Ascending aorta (tissue), 2 donors: ENCODE measurements around the gene LY6G6F. TPM values are rescaled to one million over a fixed set of nuclear protein-coding genes. Genes with fewer than 3 reads are reported as not detected.

Experiments
- DNase-seq, 2 donors: peaks; one replicate each; pipeline ENCODE4 v3.0.0-alpha.2; 2019; ENCODE audit warnings: low spot score in 2 of 2
- H3K27ac ChIP-seq, 2 donors: fragments of 200-600 bp; sonication (generic); one replicate each; pipeline ENCODE4 v1.5.1; 2016 to 2017; ENCODE audit warnings: mild to moderate bottlenecking in 1 of 2
- H3K27me3 ChIP-seq: fragments of 200-600 bp; sonication (generic); one replicate; pipeline ENCODE4 v1.5.1; 2017
- H3K36me3 ChIP-seq, 2 donors: fragments of 200-600 bp; sonication (generic); one replicate each; pipeline ENCODE4 v1.5.1; 2016
- H3K4me1 ChIP-seq, 2 donors: fragments of 200-600 bp; sonication (generic); one replicate each; pipeline ENCODE4 v1.5.1; 2016 to 2017; ENCODE audit warnings: mild to moderate bottlenecking in 1 of 2
- H3K4me3 ChIP-seq, 2 donors: fragments of 200-600 bp; sonication (generic); one replicate each; pipeline ENCODE4 v1.5.1; 2016 to 2017; ENCODE audit warnings: mild to moderate bottlenecking in 1 of 2
- H3K9me3 ChIP-seq, 2 donors: fragments of 200-600 bp; sonication (generic); one replicate each; pipeline ENCODE4 v1.5.1; 2016
- intact Hi-C: fragments of 100-400 bp; cut with DNase I; formaldehyde crosslinking; loops from one replicate; pipeline ENCODE4 v1.15.1; 2023
- total RNA-seq: library from RNA; depleted of rRNA; stranded (reverse); fragments of >200 nt; gene quantifications from one replicate; pipeline ENCODE4 v1.1.0, GENCODE V29; 2016
- TF ChIP-seq, protein P1 (sequence below), 3 experiments: fragments of 200-600 bp in 2 of 3; fragments of 450-650 bp in 1 of 3; sonication (generic) in 2 of 3; IDR thresholded peaks; one replicate each; pipeline ENCODE4 v1.5.1; 2016 to 2019; ENCODE audit warnings: antibody characterized with exemption in 3 of 3, mild to moderate bottlenecking in 1 of 3, moderate library complexity in 1 of 3

The LY6G6F gene
- total RNA-seq, 1 donor from 2014 or later = not detected

DNA sequence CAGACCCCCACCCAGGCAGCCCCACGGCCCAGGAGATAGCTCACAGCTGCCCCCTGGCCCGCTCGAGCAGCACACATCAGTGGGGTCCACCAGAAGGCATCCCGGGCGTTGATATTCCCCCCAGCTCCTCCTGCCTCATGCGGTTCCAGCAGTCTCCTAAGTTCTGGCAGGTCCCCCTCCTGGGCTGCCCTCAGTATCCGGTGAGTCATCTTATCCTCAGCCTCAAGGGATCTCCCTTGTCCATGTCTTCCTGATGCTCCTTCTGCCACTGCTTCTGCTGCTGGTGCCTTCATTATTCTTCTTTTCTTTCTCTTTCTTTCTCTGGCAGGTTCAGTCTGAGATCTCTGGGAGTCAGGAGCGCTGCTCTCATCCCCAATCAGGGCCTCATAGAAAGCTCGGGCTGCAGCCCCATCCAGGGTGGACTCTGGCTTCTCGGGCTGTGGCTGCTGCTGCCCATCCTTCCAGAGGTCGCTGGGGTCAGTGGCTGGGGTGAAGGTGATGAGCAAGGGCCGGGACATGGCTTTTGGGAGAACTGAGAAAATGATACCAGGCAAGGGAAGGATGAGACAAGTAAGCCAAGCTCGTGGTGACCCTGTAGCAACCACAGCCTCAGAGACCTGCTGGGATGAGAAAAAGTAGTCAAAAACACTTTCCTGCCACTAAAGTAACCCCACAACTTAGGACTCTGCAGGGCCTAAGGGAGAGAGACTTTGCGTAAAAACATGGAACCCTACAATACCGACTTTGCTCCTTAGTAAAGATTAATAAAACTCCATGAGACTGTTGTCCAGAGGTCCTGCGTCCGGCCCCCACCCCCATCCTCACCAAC is 42.5 kb upstream of the LY6G6F start:
- Histone ChIP-seq H3K4me1 (peaks cover 20 to 41% of the 10 kb centered on the region in 2 donors), H3K36me3 (peaks cover 26 to 27% of the 10 kb centered on the region in 2 donors), H3K4me3 (peak overlapping the region; percentile 72 to 97), H3K27me3 (no peaks in the 10 kb centered on the region), H3K9me3 (no peaks in the 10 kb centered on the region), H3K27ac (peak overlapping the region; percentile 91 to 97)
- DNase-seq = peak in 1 of 2 donors; percentile 77
- TF ChIP-seq, protein P1, sequence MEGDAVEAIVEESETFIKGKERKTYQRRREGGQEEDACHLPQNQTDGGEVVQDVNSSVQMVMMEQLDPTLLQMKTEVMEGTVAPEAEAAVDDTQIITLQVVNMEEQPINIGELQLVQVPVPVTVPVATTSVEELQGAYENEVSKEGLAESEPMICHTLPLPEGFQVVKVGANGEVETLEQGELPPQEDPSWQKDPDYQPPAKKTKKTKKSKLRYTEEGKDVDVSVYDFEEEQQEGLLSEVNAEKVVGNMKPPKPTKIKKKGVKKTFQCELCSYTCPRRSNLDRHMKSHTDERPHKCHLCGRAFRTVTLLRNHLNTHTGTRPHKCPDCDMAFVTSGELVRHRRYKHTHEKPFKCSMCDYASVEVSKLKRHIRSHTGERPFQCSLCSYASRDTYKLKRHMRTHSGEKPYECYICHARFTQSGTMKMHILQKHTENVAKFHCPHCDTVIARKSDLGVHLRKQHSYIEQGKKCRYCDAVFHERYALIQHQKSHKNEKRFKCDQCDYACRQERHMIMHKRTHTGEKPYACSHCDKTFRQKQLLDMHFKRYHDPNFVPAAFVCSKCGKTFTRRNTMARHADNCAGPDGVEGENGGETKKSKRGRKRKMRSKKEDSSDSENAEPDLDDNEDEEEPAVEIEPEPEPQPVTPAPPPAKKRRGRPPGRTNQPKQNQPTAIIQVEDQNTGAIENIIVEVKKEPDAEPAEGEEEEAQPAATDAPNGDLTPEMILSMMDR (IDR thresholded peaks at IDR 0.05) = no peak
- intact Hi-C loops = loop anchor here (1.0 to 10.0 kb wide), 4 partner anchors 44 to 1651 kb away; partner anchors contain the start of genes AGPAT1, PRRC2A, RNF5 and TAPBP

DNA sequence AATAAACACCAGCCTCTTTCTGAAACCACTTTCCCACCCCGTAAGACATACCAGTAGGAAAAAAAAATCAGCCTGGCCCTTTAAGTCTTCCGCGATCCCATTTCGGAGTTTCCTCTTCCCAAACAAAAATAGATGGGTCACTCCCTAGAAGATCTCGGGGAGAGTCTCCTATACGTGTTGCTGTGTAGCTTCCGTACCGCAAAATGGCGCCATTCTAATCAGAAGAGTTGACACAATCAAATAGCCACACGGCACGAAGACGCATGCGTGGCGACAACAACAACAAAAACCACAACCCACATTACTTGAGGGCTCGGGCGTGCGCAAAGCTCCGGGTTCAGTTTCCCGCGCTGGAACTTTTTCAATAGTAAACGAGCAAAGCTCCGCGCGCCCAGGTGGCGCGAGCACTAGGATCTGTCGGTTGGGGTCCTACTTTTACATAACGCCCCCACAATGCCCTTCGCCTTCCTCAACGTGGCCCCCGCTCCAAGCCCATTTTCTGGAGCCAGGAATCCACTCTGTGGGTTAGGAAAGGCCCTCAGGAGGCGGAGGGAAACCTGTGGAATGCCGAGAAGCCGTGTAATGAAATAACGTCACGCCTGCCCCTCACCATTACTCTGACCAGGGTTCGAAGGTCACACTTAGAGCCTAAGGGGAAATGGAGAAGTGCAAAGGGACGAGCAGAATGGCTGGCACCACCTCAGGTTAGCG is 41.7 kb upstream of the LY6G6F start, which contains the start of gene GPANK1:
TSS of gene GPANK1 (minus strand) at position 208 of the 711 bp plus-strand sequence. CDS start 519 bp downstream, outside the sequence.
- intact Hi-C loops = loop anchor here (1.0 to 10.0 kb wide), 7 partner anchors 13 to 1650 kb away; partner anchors contain the start of genes AGPAT1, BAG6, NELFE and PRRC2A
- peaks cover 34 to 35% of the 10 kb centered on the region in 2 donors for H3K36me3 ChIP-seq
- peak; percentile 73 to 96 for DNase-seq
- H3K4me1 ChIP-seq = peaks cover 16 to 34% of the 10 kb centered on the region in 2 donors
- peak within 1 kb of the TSS; percentile 72 to 97 for H3K4me3 ChIP-seq
- TF ChIP-seq, protein P1 (IDR thresholded peaks at IDR 0.05) = no peak
- H3K9me3 ChIP-seq = no peaks in the 10 kb centered on the region
- peak within 1 kb of the TSS; percentile 91 to 97 for H3K27ac ChIP-seq
- H3K27me3 ChIP-seq = no peaks in the 10 kb centered on the region

DNA sequence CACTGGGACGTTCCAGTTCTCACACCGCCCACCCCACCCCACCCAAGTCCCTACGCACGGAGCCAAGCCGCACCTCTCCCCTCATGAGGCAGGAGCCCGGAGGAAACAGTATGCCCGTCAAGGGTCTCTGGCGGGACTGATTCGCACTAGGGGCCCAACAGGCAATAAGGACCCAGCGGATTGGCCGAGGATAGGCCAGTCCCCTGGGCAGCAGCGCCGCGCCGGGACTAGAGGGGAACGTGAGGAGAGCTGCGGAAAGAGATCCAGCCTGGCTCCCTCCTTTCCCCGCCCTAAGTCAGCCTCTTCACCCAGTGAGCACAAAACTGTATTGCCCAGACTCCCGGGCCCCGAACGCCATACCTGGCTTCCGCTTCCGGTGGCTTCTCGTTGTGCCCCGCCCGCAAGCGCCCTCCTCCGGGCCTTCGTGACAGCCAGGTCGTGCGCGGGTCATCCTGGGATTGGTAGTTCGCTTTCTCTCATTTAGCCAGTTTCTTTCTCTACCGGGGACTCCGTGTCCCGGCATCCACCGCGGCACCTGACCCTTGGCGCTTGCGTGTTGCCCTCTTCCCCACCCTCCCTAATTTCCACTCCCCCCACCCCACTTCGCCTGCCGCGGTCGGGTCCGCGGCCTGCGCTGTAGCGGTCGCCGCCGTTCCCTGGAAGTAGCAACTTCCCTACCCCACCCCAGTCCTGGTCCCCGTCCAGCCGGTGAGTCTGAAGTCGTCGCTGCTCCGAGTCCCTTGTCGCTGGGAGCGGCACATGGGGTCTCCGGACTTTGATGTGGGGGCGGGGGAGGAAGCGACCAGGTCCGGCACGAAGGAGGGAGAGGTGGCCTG is 40.9 kb upstream of the LY6G6F start, which contains the start of gene CSNK2B:
TSS of gene CSNK2B (plus strand) at position 580 of the 836 bp plus-strand sequence. CDS start 752 bp downstream, outside the sequence.
- intact Hi-C loops = loop anchor here (1.0 to 10.0 kb wide), 7 partner anchors 13 to 1649 kb away; partner anchors contain the start of genes ABHD16A, AGPAT1, BAG6 and DDAH2
- no peaks in the 10 kb centered on the region for H3K9me3 ChIP-seq
- peaks cover 42% of the 10 kb centered on the region in 2 donors for H3K36me3 ChIP-seq
- H3K4me3 ChIP-seq = peak within 1 kb of the TSS; percentile 72 to 97
- no peaks in the 10 kb centered on the region for H3K27me3 ChIP-seq
- DNase-seq = peak; percentile 97 to 99
- TF ChIP-seq, protein P1 (IDR thresholded peaks at IDR 0.05) = peak in 1 of 3 experiments; percentile 35
- H3K27ac ChIP-seq = peak within 1 kb of the TSS; percentile 91 to 97
- peaks cover 16 to 34% of the 10 kb centered on the region in 2 donors for H3K4me1 ChIP-seq

DNA sequence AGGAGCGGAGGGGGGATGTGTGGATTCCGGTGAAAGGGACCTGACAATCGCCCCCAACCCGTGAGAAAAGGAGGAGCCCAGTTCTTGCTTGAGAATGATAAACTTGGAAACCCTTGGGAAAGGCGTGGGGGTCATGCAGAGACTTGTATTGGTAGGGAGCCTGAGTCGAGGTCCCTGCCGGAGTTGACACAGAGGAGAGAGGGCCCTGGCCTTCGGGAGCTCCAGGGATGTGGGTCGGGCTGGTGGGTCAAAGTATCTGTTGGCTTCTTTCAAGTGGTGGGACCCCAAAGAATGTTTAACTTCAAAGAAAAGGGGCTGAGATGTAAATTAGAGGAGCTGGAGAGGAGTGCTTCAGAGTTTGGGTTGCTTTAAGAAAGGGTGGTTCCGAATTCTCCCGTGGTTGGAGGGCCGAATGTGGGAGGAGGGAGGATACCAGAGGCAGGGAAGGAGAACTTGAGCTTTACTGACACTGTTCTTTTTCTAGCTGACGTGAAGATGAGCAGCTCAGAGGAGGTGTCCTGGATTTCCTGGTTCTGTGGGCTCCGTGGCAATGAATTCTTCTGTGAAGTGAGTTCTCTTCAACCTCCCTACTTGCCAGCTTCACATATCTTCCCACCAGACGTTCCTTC is 40.2 kb upstream of the LY6G6F start:
- H3K27me3 ChIP-seq = no peaks in the 10 kb centered on the region
- TF ChIP-seq, protein P1 (IDR thresholded peaks at IDR 0.05) = no peak
- H3K4me1 ChIP-seq = peaks cover 16 to 29% of the 10 kb centered on the region in 2 donors
- H3K36me3 ChIP-seq = peaks cover 49 to 50% of the 10 kb centered on the region in 2 donors
- H3K4me3 ChIP-seq = peak overlapping the region; percentile 72 to 97
- intact Hi-C loops = loop anchor here (1.0 to 10.0 kb wide), 6 partner anchors 37 to 1648 kb away; partner anchors contain the start of genes ABHD16A, AGPAT1, DDAH2 and NELFE
- no peaks in the 10 kb centered on the region for H3K9me3 ChIP-seq
- DNase-seq = no peak
- peak overlapping the region; percentile 91 to 97 for H3K27ac ChIP-seq
